Kidney (tissue), 11 donors: ENCODE data around the gene CLEC18C. TPM values are rescaled to one million over a fixed set of nuclear protein-coding genes. Genes with fewer than 3 reads are reported as not detected.
"Not testable (repeated sequence)": the region's sequence is repeated elsewhere in the genome, so short reads cannot be mapped to it uniquely, and the experiment has no call there.

Source experiments
- DNase-seq, 5 donors: peaks; one replicate each; pipeline ENCODE4 v3.0.0-alpha.2; 2013 to 2020
- FAIRE-seq: peaks from 2 replicates; lab custom pipeline; 2012; peaks lifted over from hg19 to GRCh38; lab: Jason Lieb, UNC
- H3K27ac ChIP-seq, 2 donors: one replicate each; pipeline ENCODE4 v1.7.0; 2013; ENCODE audit warnings: low read depth in 2 of 2, low read length in 2 of 2, inconsistent platforms in 1 of 2
- H3K27me3 ChIP-seq: one replicate; pipeline ENCODE4 v1.7.1; 2013; ENCODE audit warnings: low read length, inconsistent platforms; ENCODE audit not compliant: control insufficient read depth, insufficient read depth
- H3K36me3 ChIP-seq, 3 donors: one replicate each; pipeline versions ENCODE4 v1.7.0 to v1.7.1; 2013; ENCODE audit warnings: low read length in 3 of 3, control low read depth in 1 of 3, inconsistent platforms in 1 of 3; ENCODE audit not compliant: insufficient read depth in 3 of 3, control insufficient read depth in 2 of 3
- H3K4me1 ChIP-seq, 3 donors: one replicate each; pipeline versions ENCODE4 v1.7.0 to v1.7.1; 2013; ENCODE audit warnings: low read length in 3 of 3, inconsistent platforms in 1 of 3, low read depth in 1 of 3; ENCODE audit not compliant: control insufficient read depth in 2 of 3, insufficient read depth in 2 of 3
- H3K4me3 ChIP-seq, 3 donors: one replicate each; pipeline versions ENCODE4 v1.7.0 to v1.8.1; 2013; ENCODE audit warnings: low read length in 3 of 3, control low read depth in 1 of 3, inconsistent platforms in 1 of 3
- H3K9ac ChIP-seq, 3 donors: one replicate each; pipeline versions ENCODE4 v1.7.0 to v1.7.1; 2013; ENCODE audit warnings: low read length in 3 of 3, control low read depth in 1 of 3, inconsistent platforms in 1 of 3
- H3K9me3 ChIP-seq, 3 donors: one replicate each; pipeline versions ENCODE4 v1.7.0 to v1.7.1; 2013; ENCODE audit warnings: low read length in 3 of 3, control low read depth in 1 of 3, inconsistent platforms in 1 of 3; ENCODE audit not compliant: control insufficient read depth in 2 of 3, insufficient read depth in 1 of 3
- intact Hi-C: fragments of 100-400 bp; cut with DNase I; formaldehyde crosslinking; loops from one replicate; pipeline ENCODE4 v1.11.1; 2022
- polyA plus RNA-seq: library from polyadenylated mRNA; stranded (reverse); fragments of 350-450 nt; fragmentation: Illumina TruSeq; extraction: RNeasy Lipid Tissue Mini Kit (QIAGEN cat#74804); gene quantifications from one replicate; pipeline ENCODE4 v1.2.3, GENCODE V29; 2014; ENCODE audit warnings: low read depth, low replicate concordance; ENCODE audit not compliant: insufficient read depth
- total RNA-seq: library from RNA; stranded (reverse); fragmentation: NEBNext Ultra II Directional; extraction: Animal tissue kit (Norgen Biotek cat#: 25700); gene quantifications from one replicate; pipeline ENCODE4 v1.2.1, GENCODE V29; 2021
- donor health status: control.
- donor health status: control.
- donor health status: DM: yes; HTN: yes; CAD: no.
- donor health status: Normal renal cell carcinoma (clear cell type).

Gene CLEC18C
- total and polyA plus RNA-seq, 2 donors from 2014 or later, result 0.57 to 67.9 TPM

GRCh38 chr16:70200063-70200462 is 26.5 kb downstream of the CLEC18C start:
- H3K4me3 ChIP-seq, DNase-seq, H3K4me1 ChIP-seq, H3K9ac ChIP-seq, H3K27ac ChIP-seq, H3K27me3 ChIP-seq, FAIRE-seq, H3K36me3 ChIP-seq, H3K9me3 ChIP-seq, intact Hi-C loops: not testable (repeated sequence)

GRCh38 chr16:70203508-70203907 is 29.9 kb downstream of the CLEC18C start:
- H3K4me1 ChIP-seq, intact Hi-C loops, FAIRE-seq, H3K36me3 ChIP-seq, DNase-seq, H3K9me3 ChIP-seq, H3K27me3 ChIP-seq, H3K4me3 ChIP-seq, H3K27ac ChIP-seq, H3K9ac ChIP-seq: not testable (repeated sequence)

- H3K27me3 ChIP-seq, DNase-seq, intact Hi-C loops, H3K4me1 ChIP-seq, FAIRE-seq, H3K27ac ChIP-seq, H3K9me3 ChIP-seq, H3K9ac ChIP-seq, H3K36me3 ChIP-seq, H3K4me3 ChIP-seq: not testable (repeated sequence)
Measured at GRCh38 chr16:70204010-70204409, 30.4 kb downstream of the CLEC18C start.

- H3K27ac ChIP-seq, H3K9ac ChIP-seq, FAIRE-seq, H3K9me3 ChIP-seq, intact Hi-C loops, H3K36me3 ChIP-seq, H3K27me3 ChIP-seq, H3K4me1 ChIP-seq, H3K4me3 ChIP-seq: not testable (repeated sequence)
- DNase-seq, result peak in 1 of 5 donors; percentile 66
Measured at GRCh38 chr16:70204668-70205405, 31.2 kb downstream of the CLEC18C start.

- not testable (repeated sequence) for DNase-seq, FAIRE-seq
Measured at GRCh38 chr16:70206382-70206781, 32.8 kb downstream of the CLEC18C start.

GRCh38 chr16:70218586-70218985 is 45.0 kb downstream of the CLEC18C start:
- H3K9ac ChIP-seq, DNase-seq, H3K36me3 ChIP-seq, H3K4me1 ChIP-seq, H3K4me3 ChIP-seq, intact Hi-C loops, H3K27ac ChIP-seq, H3K27me3 ChIP-seq, H3K9me3 ChIP-seq, FAIRE-seq: not testable (repeated sequence)

More at GRCh38 chr16:70206382-70206781, 32.8 kb downstream of the CLEC18C start:
- H3K4me1 ChIP-seq, H3K27me3 ChIP-seq, H3K4me3 ChIP-seq, H3K9me3 ChIP-seq, intact Hi-C loops, H3K27ac ChIP-seq, H3K36me3 ChIP-seq, H3K9ac ChIP-seq: not testable (repeated sequence)

GRCh38 chr16:70222574-70222973 is 49.0 kb downstream of the CLEC18C start:
- DNase-seq, H3K36me3 ChIP-seq, H3K4me1 ChIP-seq, intact Hi-C loops, H3K27me3 ChIP-seq, H3K9me3 ChIP-seq, H3K4me3 ChIP-seq, H3K27ac ChIP-seq, FAIRE-seq, H3K9ac ChIP-seq: not testable (repeated sequence)

GRCh38 chr16:70223216-70223615 is 49.6 kb downstream of the CLEC18C start:
- H3K36me3 ChIP-seq, H3K27ac ChIP-seq, intact Hi-C loops: not testable (repeated sequence)

More at GRCh38 chr16:70223216-70223615, 49.6 kb downstream of the CLEC18C start:
- H3K9me3 ChIP-seq, H3K9ac ChIP-seq, H3K4me3 ChIP-seq, H3K4me1 ChIP-seq, FAIRE-seq, DNase-seq, H3K27me3 ChIP-seq: not testable (repeated sequence)
